ENCODE measurements around the gene ABCA10. TPM values are rescaled to one million over a fixed set of nuclear protein-coding genes. Genes with fewer than 3 reads are reported as not detected.

The ABCA10 gene
- total RNA-seq, 1 donor from 2014 or later, result 0.79 TPM

GRCh38 chr17:69103557-69104233 lies 124.9 kb downstream of the ABCA10 start:
- TF ChIP-seq CTCF (IDR thresholded peaks at IDR 0.05; ENCODE audit: insufficient read depth, low read length, severe bottlenecking), result no peak
- DNase-seq (ENCODE audit: low read depth) (no peak), FAIRE-seq (no peak)
- no peaks in the 10 kb centered on the region for H3K36me3 ChIP-seq (ENCODE audit: control insufficient read depth, insufficient read depth, low read length)
- H3K27me3 ChIP-seq (ENCODE audit: control insufficient read depth, insufficient read depth, low read length), result no peaks in the 10 kb centered on the region
- no peak overlapping the region for H3K4me3 ChIP-seq (ENCODE audit: low read depth, low read length)

- FAIRE-seq (no peak), DNase-seq (ENCODE audit: low read depth) (no peak)
- Histone ChIP-seq H3K4me3 (ENCODE audit: low read depth, low read length) (no peak overlapping the region), H3K36me3 (ENCODE audit: control insufficient read depth, insufficient read depth, low read length) (no peaks in the 10 kb centered on the region), H3K27me3 (ENCODE audit: control insufficient read depth, insufficient read depth, low read length) (no peaks in the 10 kb centered on the region)
- no peak for TF ChIP-seq CTCF (IDR thresholded peaks at IDR 0.05; ENCODE audit: insufficient read depth, low read length, severe bottlenecking)
Measured at GRCh38 chr17:69098625-69099024, 130.0 kb downstream of the ABCA10 start.

Other genes with a start within 250 kb of the ABCA10 start
- gene ABCA9, start 167.9 kb downstream of the ABCA10 start, total RNA-seq, result 0.13 and 0.26 TPM in 2 replicates
- 0.26 and 0.38 TPM in 2 replicates for gene ABCA6, start 86.9 kb downstream of the ABCA10 start, total RNA-seq
- 11.6 and 15.6 TPM in 2 replicates for gene ABCA5, start 98.3 kb upstream of the ABCA10 start, total RNA-seq
- 0.13 and 0.26 TPM in 2 replicates for gene MAP2K6, start 185.9 kb upstream of the ABCA10 start, total RNA-seq

Data from bronchial epithelial cell (primary cell).